ENCODE measurements around the gene TEKTIP1.

GRCh38 chr19:3507371-3508120, 31.4 kb upstream of the TEKTIP1 start:
- TF ChIP-seq CTCF (IDR thresholded peaks at IDR 0.05): no peak
- no peak for TF ChIP-seq POLR2A (IDR thresholded peaks at IDR 0.05)

Data from upper lobe of left lung (tissue), 4 donors.